ENCODE measurements around the gene PARD3. TPM values are rescaled to one million over a fixed set of nuclear protein-coding genes. Genes with fewer than 3 reads are reported as not detected.

The PARD3 gene
- total RNA-seq, 4 donors from 2014 or later: 98.9 to 122 (median 105) TPM

DNA sequence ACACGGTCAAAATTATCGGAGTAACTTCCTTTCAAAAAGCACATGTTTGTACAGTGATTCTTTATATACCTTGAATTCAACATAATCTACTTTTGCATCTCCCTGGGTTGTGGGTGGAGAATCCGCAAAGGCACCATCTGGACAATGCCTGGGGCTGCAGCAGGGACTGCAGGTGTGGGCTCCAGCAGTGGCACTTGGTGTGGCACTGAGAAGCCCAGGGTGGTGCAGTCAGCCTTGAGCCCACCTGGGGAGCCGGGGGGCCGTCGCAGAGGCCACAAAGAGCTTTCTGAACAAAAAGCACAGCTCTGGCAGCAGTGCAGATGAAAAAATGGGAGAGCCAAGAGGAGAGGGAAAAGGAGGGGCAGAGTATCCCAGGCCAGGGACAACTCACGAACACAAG, 22.2 kb downstream of the PARD3 start:
- no peak overlapping the region for H3K4me3 ChIP-seq
- H3K9me3 ChIP-seq: no peaks in the 10 kb centered on the region
- peaks cover 20 to 58% (median 45%) of the 10 kb centered on the region in 4 donors for H3K4me1 ChIP-seq
- TF ChIP-seq, protein P1, sequence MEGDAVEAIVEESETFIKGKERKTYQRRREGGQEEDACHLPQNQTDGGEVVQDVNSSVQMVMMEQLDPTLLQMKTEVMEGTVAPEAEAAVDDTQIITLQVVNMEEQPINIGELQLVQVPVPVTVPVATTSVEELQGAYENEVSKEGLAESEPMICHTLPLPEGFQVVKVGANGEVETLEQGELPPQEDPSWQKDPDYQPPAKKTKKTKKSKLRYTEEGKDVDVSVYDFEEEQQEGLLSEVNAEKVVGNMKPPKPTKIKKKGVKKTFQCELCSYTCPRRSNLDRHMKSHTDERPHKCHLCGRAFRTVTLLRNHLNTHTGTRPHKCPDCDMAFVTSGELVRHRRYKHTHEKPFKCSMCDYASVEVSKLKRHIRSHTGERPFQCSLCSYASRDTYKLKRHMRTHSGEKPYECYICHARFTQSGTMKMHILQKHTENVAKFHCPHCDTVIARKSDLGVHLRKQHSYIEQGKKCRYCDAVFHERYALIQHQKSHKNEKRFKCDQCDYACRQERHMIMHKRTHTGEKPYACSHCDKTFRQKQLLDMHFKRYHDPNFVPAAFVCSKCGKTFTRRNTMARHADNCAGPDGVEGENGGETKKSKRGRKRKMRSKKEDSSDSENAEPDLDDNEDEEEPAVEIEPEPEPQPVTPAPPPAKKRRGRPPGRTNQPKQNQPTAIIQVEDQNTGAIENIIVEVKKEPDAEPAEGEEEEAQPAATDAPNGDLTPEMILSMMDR (IDR thresholded peaks at IDR 0.05): no peak
- TF ChIP-seq EP300 (IDR thresholded peaks at IDR 0.05): no peak
- WGBS: 83% methylated on average over 7 of the region's 7 CpGs
- no peak for DNase-seq (ENCODE audit: extremely low spot score)
- no peak overlapping the region for H3K27ac ChIP-seq (replicated peaks in 1 of 4)
- intact Hi-C loops (cut with DNase I): no loop called here
- no peaks in the 10 kb centered on the region for H3K27me3 ChIP-seq
- no peaks in the 10 kb centered on the region for H3K36me3 ChIP-seq

DNA sequence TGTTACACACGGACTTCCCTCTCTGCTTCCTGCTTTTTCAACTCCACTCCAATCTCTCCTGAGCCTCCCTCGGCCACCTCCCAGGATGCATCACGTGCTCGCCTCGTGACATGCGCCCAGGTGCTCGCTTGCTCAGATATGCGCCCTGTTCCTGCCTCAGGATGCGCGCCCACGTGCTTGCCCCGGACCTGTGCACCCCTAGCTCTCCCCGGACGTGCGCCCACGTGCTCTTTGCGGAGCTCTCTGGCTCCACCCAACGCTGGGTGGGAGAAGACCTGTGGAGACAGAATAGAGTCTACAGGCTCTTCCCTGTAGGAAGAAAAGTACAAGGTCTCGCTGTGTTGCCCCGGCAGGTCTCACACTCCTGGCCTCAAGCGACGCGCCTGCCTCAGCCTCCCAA, 23.1 kb downstream of the PARD3 start:
- no peaks in the 10 kb centered on the region for H3K36me3 ChIP-seq
- intact Hi-C loops (cut with DNase I): no loop called here
- H3K27me3 ChIP-seq: no peaks in the 10 kb centered on the region
- no peaks in the 10 kb centered on the region for H3K9me3 ChIP-seq
- no peak overlapping the region for H3K27ac ChIP-seq (replicated peaks in 1 of 4)
- no peak for TF ChIP-seq POLR2A (IDR thresholded peaks at IDR 0.05; ENCODE audit: low read depth)
- no peak for TF ChIP-seq EP300 (IDR thresholded peaks at IDR 0.05)
- TF ChIP-seq, protein P1 (IDR thresholded peaks at IDR 0.05): no peak
- TF ChIP-seq POLR2AphosphoS5 (IDR thresholded peaks at IDR 0.05): no peak
- H3K4me1 ChIP-seq: peaks cover 23 to 68% (median 47%) of the 10 kb centered on the region in 4 donors
- WGBS: 91% methylated on average over 23 of the region's 23 CpGs
- H3K4me3 ChIP-seq: no peak overlapping the region
- no peak for DNase-seq (ENCODE audit: extremely low spot score)

DNA sequence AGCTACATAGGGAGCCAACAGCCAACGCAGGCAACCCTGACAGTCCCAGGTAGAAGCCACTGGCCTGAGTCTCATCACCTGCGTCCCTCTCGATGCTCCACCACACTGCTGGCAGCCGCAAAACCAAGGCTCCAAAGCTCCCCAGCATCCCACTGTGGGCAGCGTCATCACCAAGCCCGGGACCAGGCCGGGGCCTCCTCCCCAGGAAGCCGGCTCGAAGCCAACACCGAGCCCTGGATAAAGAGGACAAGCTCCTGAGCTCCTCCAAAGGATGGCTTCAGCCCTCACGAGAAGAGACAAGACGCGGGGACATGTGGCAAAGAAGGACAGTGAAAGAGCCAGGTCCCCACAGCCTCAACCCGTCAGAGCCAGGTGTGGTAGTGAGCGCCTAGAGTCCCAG, 23.9 kb downstream of the PARD3 start:
- DNase-seq (ENCODE audit: extremely low spot score): no peak
- Histone ChIP-seq H3K4me1 (peaks cover 28 to 75% (median 54%) of the 10 kb centered on the region in 4 donors), H3K36me3 (no peaks in the 10 kb centered on the region), H3K9me3 (no peaks in the 10 kb centered on the region), H3K27ac (replicated peaks in 1 of 4) (no peak overlapping the region), H3K4me3 (no peak overlapping the region), H3K27me3 (no peaks in the 10 kb centered on the region)
- intact Hi-C loops (cut with DNase I): no loop called here
- TF ChIP-seq, protein P1 (IDR thresholded peaks at IDR 0.05): no peak
- TF ChIP-seq POLR2AphosphoS5 (IDR thresholded peaks at IDR 0.05) (no peak), POLR2A (IDR thresholded peaks at IDR 0.05; ENCODE audit: low read depth) (no peak), EP300 (IDR thresholded peaks at IDR 0.05) (no peak)
- 91% methylated on average over 10 of the region's 15 CpGs for WGBS

DNA sequence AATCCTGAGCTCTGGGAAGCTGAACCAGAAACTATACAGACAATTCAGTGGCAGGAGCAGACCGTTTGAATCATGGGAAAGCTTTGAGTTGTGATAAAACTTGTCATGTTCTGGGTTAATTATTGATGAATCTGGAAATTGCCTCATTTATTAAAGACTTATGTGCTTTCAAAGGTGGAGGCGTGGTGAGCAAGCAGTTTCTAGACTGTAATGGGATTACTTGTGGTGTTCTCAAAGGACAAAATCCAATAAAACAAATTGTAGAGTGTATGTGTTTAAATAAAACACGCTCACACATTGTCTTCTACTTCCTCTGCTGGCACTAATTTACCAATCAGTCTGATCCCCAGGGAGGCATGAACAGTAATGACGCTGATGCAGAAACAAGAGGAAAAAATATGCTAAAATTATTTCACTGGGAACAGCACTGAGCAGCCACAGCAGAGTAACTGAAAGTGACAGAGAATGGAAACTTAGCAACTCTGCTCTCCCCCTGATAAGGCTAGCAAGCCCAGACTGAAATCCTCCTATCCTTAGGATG, 25.1 kb downstream of the PARD3 start:
- Histone ChIP-seq H3K4me3 (no peak overlapping the region), H3K27ac (replicated peaks in 1 of 4) (no peak overlapping the region), H3K36me3 (no peaks in the 10 kb centered on the region), H3K9me3 (no peaks in the 10 kb centered on the region), H3K27me3 (no peaks in the 10 kb centered on the region), H3K4me1 (peaks cover 32 to 87% (median 66%) of the 10 kb centered on the region in 4 donors)
- intact Hi-C loops (cut with DNase I): no loop called here
- DNase-seq (ENCODE audit: extremely low spot score): no peak
- no peak for TF ChIP-seq POLR2AphosphoS5 (IDR thresholded peaks at IDR 0.05)
- no peak for TF ChIP-seq POLR2A (IDR thresholded peaks at IDR 0.05; ENCODE audit: low read depth)
- no peak for TF ChIP-seq EP300 (IDR thresholded peaks at IDR 0.05)
- TF ChIP-seq, protein P1 (IDR thresholded peaks at IDR 0.05): no peak
- WGBS: 23% methylated on average over 4 of the region's 4 CpGs

DNA sequence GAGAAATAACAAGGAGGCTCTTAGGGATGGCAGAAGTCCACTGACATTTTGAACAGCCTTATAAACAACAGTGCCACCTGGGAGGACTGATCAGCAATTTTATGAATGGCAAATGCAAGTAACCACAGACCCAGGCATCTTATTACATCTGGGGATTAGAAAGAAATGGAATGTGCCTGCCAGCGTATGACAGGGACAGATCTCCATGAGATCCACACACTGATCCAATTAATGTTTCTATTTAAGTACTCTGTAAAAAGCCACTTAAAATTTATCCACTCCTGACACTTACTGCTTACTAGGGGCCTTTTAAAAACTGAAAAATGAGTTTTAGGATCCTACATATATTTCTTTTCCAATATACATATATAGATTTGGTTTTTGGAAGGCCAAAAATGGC, 28.6 kb downstream of the PARD3 start:
- intact Hi-C loops (cut with DNase I): no loop called here
- TF ChIP-seq POLR2A (IDR thresholded peaks at IDR 0.05; ENCODE audit: low read depth) (no peak), EP300 (IDR thresholded peaks at IDR 0.05) (no peak), POLR2AphosphoS5 (IDR thresholded peaks at IDR 0.05) (no peak)
- TF ChIP-seq, protein P1 (IDR thresholded peaks at IDR 0.05): no peak
- Histone ChIP-seq H3K4me1 (peaks cover 43 to 93% (median 81%) of the 10 kb centered on the region in 4 donors), H3K9me3 (no peaks in the 10 kb centered on the region), H3K27ac (replicated peaks in 1 of 4) (no peak overlapping the region), H3K36me3 (no peaks in the 10 kb centered on the region), H3K27me3 (no peaks in the 10 kb centered on the region), H3K4me3 (no peak overlapping the region)
- 40% methylated on average over 1 of the region's 1 CpG for WGBS
- no peak for DNase-seq (ENCODE audit: extremely low spot score)
